ENCODE measurements around the gene ZMYM3. TPM values are rescaled to one million over a fixed set of nuclear protein-coding genes. Genes with fewer than 3 reads are reported as not detected.

The ZMYM3 gene
- total and polyA plus RNA-seq, 2 donors, result 15.9 to 16.9 TPM

- WGBS, result 90% methylated on average over 6 of the region's 6 CpGs
- Histone ChIP-seq H3K27ac (ENCODE audit: low read depth) (no peak overlapping the region), H3K36me3 (ENCODE audit: insufficient read depth) (peaks cover 2% of the 10 kb centered on the region), H3K4me3 (ENCODE audit: low read depth, low read length) (no peak overlapping the region), H3K4me1 (ENCODE audit: insufficient read depth) (no peaks in the 10 kb centered on the region)
- no peak for DNase-seq (ENCODE audit: extremely low spot score)
These were observed 12.6 kb downstream of the ZMYM3 start for GRCh38 chrX:71241301-71241700.

GRCh38 chrX:71239781-71240180, 14.2 kb downstream of the ZMYM3 start:
- WGBS, result 94% methylated on average over 3 of the region's 3 CpGs
- no peak for DNase-seq (ENCODE audit: extremely low spot score)
- Histone ChIP-seq H3K36me3 (ENCODE audit: insufficient read depth) (no peaks in the 10 kb centered on the region), H3K4me1 (ENCODE audit: insufficient read depth) (no peaks in the 10 kb centered on the region), H3K27ac (ENCODE audit: low read depth) (no peak overlapping the region), H3K4me3 (ENCODE audit: low read depth, low read length) (no peak overlapping the region)

GRCh38 chrX:71236836-71237235, 17.1 kb downstream of the ZMYM3 start:
- no peaks in the 10 kb centered on the region for H3K4me1 ChIP-seq (ENCODE audit: insufficient read depth)
- no peak for DNase-seq (ENCODE audit: extremely low spot score)
- WGBS, result 71% methylated on average over 1 of the region's 1 CpG
- no peak overlapping the region for H3K4me3 ChIP-seq (ENCODE audit: low read depth, low read length)
- H3K27ac ChIP-seq (ENCODE audit: low read depth), result no peak overlapping the region
- no peaks in the 10 kb centered on the region for H3K36me3 ChIP-seq (ENCODE audit: insufficient read depth)

GRCh38 chrX:71235482-71235881, 18.5 kb downstream of the ZMYM3 start:
- DNase-seq (ENCODE audit: extremely low spot score), result no peak
- 77% methylated on average over 3 of the region's 3 CpGs for WGBS
- Histone ChIP-seq H3K36me3 (ENCODE audit: insufficient read depth) (no peaks in the 10 kb centered on the region), H3K4me1 (ENCODE audit: insufficient read depth) (no peaks in the 10 kb centered on the region), H3K4me3 (ENCODE audit: low read depth, low read length) (no peak overlapping the region), H3K27ac (ENCODE audit: low read depth) (no peak overlapping the region)

- 91% methylated on average over 1 of the region's 1 CpG for WGBS
- H3K36me3 ChIP-seq (ENCODE audit: insufficient read depth), result no peaks in the 10 kb centered on the region
- no peak overlapping the region for H3K4me3 ChIP-seq (ENCODE audit: low read depth, low read length)
- H3K27ac ChIP-seq (ENCODE audit: low read depth), result no peak overlapping the region
- DNase-seq (ENCODE audit: extremely low spot score), result no peak
- no peaks in the 10 kb centered on the region for H3K4me1 ChIP-seq (ENCODE audit: insufficient read depth)
These were observed 25.8 kb downstream of the ZMYM3 start for GRCh38 chrX:71228063-71228642.

GRCh38 chrX:71227370-71228062, 26.4 kb downstream of the ZMYM3 start:
- DNase-seq (ENCODE audit: extremely low spot score), result no peak
- Histone ChIP-seq H3K36me3 (ENCODE audit: insufficient read depth) (no peaks in the 10 kb centered on the region), H3K4me1 (ENCODE audit: insufficient read depth) (no peaks in the 10 kb centered on the region), H3K27ac (ENCODE audit: low read depth) (no peak overlapping the region), H3K4me3 (ENCODE audit: low read depth, low read length) (no peak overlapping the region)
- 84% methylated on average over 5 of the region's 5 CpGs for WGBS

- DNase-seq (ENCODE audit: extremely low spot score), result no peak
These were observed 28.3 kb downstream of the ZMYM3 start for GRCh38 chrX:71225676-71226075.

GRCh38 chrX:71225009-71225408, 28.9 kb downstream of the ZMYM3 start:
- no peak overlapping the region for H3K4me3 ChIP-seq (ENCODE audit: low read depth, low read length)
- no peaks in the 10 kb centered on the region for H3K36me3 ChIP-seq (ENCODE audit: insufficient read depth)
- 50% methylated on average over 2 of the region's 2 CpGs for WGBS
- H3K27ac ChIP-seq (ENCODE audit: low read depth), result no peak overlapping the region
- DNase-seq (ENCODE audit: extremely low spot score), result no peak
- H3K4me1 ChIP-seq (ENCODE audit: insufficient read depth), result no peaks in the 10 kb centered on the region

More at GRCh38 chrX:71225676-71226075, 28.3 kb downstream of the ZMYM3 start:
- Histone ChIP-seq H3K36me3 (ENCODE audit: insufficient read depth) (no peaks in the 10 kb centered on the region), H3K4me3 (ENCODE audit: low read depth, low read length) (no peak overlapping the region), H3K4me1 (ENCODE audit: insufficient read depth) (no peaks in the 10 kb centered on the region), H3K27ac (ENCODE audit: low read depth) (no peak overlapping the region)
- 64% methylated on average over 5 of the region's 5 CpGs for WGBS

- H3K4me1 ChIP-seq (ENCODE audit: insufficient read depth), result no peaks in the 10 kb centered on the region
These were observed 29.7 kb downstream of the ZMYM3 start for GRCh38 chrX:71224098-71224708.

GRCh38 chrX:71222929-71223328, 31.0 kb downstream of the ZMYM3 start, which contains the start of gene GJB1:
Gene GJB1, plus strand, starts transcription at chrX:71223224. Its CDS starts 484 bp downstream, at chrX:71223708.
- no peak for DNase-seq (ENCODE audit: extremely low spot score)
- no peaks in the 10 kb centered on the region for H3K4me1 ChIP-seq (ENCODE audit: insufficient read depth)
- no peak within 1 kb of the TSS for H3K4me3 ChIP-seq (ENCODE audit: low read depth, low read length)
- WGBS, result 83% methylated on average over 18 of the region's 18 CpGs
- no peaks in the 10 kb centered on the region for H3K36me3 ChIP-seq (ENCODE audit: insufficient read depth)
- H3K27ac ChIP-seq (ENCODE audit: low read depth), result no peak within 1 kb of the TSS

More at GRCh38 chrX:71224098-71224708, 29.7 kb downstream of the ZMYM3 start:
- Histone ChIP-seq H3K4me3 (ENCODE audit: low read depth, low read length) (no peak overlapping the region), H3K27ac (ENCODE audit: low read depth) (no peak overlapping the region), H3K36me3 (ENCODE audit: insufficient read depth) (no peaks in the 10 kb centered on the region)
- DNase-seq (ENCODE audit: extremely low spot score), result no peak
- 79% methylated on average over 32 of the region's 32 CpGs for WGBS

- H3K36me3 ChIP-seq (ENCODE audit: insufficient read depth), result no peaks in the 10 kb centered on the region
- no peak overlapping the region for H3K27ac ChIP-seq (ENCODE audit: low read depth)
- no peak overlapping the region for H3K4me3 ChIP-seq (ENCODE audit: low read depth, low read length)
- 96% methylated on average over 1 of the region's 1 CpG for WGBS
- no peak for DNase-seq (ENCODE audit: extremely low spot score)
- no peaks in the 10 kb centered on the region for H3K4me1 ChIP-seq (ENCODE audit: insufficient read depth)
These were observed 32.8 kb downstream of the ZMYM3 start for GRCh38 chrX:71221145-71221544.

GRCh38 chrX:71217298-71217697, 36.6 kb downstream of the ZMYM3 start:
- no peak overlapping the region for H3K27ac ChIP-seq (ENCODE audit: low read depth)
- H3K4me1 ChIP-seq (ENCODE audit: insufficient read depth), result no peaks in the 10 kb centered on the region
- no peak for DNase-seq (ENCODE audit: extremely low spot score)
- no peaks in the 10 kb centered on the region for H3K36me3 ChIP-seq (ENCODE audit: insufficient read depth)
- no peak overlapping the region for H3K4me3 ChIP-seq (ENCODE audit: low read depth, low read length)
- WGBS, result 93% methylated on average over 6 of the region's 6 CpGs

GRCh38 chrX:71216485-71216884, 37.5 kb downstream of the ZMYM3 start:
- Histone ChIP-seq H3K27ac (ENCODE audit: low read depth) (no peak overlapping the region), H3K4me1 (ENCODE audit: insufficient read depth) (no peaks in the 10 kb centered on the region), H3K36me3 (ENCODE audit: insufficient read depth) (no peaks in the 10 kb centered on the region), H3K4me3 (ENCODE audit: low read depth, low read length) (no peak overlapping the region)
- WGBS, result 33% methylated on average over 6 of the region's 6 CpGs
- no peak for DNase-seq (ENCODE audit: extremely low spot score)

- 84% methylated on average over 10 of the region's 10 CpGs for WGBS
- Histone ChIP-seq H3K4me1 (ENCODE audit: insufficient read depth) (no peaks in the 10 kb centered on the region), H3K36me3 (ENCODE audit: insufficient read depth) (no peaks in the 10 kb centered on the region), H3K27ac (ENCODE audit: low read depth) (no peak overlapping the region), H3K4me3 (ENCODE audit: low read depth, low read length) (no peak overlapping the region)
- DNase-seq (ENCODE audit: extremely low spot score), result no peak
These were observed 38.5 kb downstream of the ZMYM3 start for GRCh38 chrX:71215338-71215912.

Data from urinary bladder (tissue), 4 donors.